ENCODE results near the gene RBM41.

- TF ChIP-seq CTCF (IDR thresholded peaks at IDR 0.05; ENCODE audit: insufficient read depth, low read depth, low read length) (no peak), EZH2 (IDR thresholded peaks at IDR 0.05; ENCODE audit: insufficient read depth, low read length) (no peak)
Measured at GRCh38 chrX:107167163-107167921, 48.7 kb upstream of the RBM41 start.

Data from astrocyte (in vitro differentiated cells and primary cell).